ENCODE measurements around the gene POLR2A. TPM values are rescaled to one million over a fixed set of nuclear protein-coding genes. Genes with fewer than 3 reads are reported as not detected.

The POLR2A gene
- total and polyA plus RNA-seq, 8 donors: 8.1 to 750 (median 57.2) TPM

GRCh38 chr17:7448461-7448860, 35.7 kb upstream of the POLR2A start:
- H3K36me3 ChIP-seq: no peaks in the 10 kb centered on the region
- H3K27me3 ChIP-seq: peaks cover 0 to 57% (median 28%) of the 10 kb centered on the region in 3 donors
- intact Hi-C loops (cut with DNase I; ENCODE audit: low total_unique reads): no loop called here
- WGBS, 5 donors: 84 to 94% (median 88%) methylated on average over 7 of the region's 7 CpGs
- no peak overlapping the region for H3K27ac ChIP-seq
- no peak for TF ChIP-seq CTCF (IDR thresholded peaks at IDR 0.05)
- TF ChIP-seq EP300 (IDR thresholded peaks at IDR 0.05): no peak
- TF ChIP-seq POLR2AphosphoS5 (IDR thresholded peaks at IDR 0.05): no peak
- no peak for TF ChIP-seq POLR2A (IDR thresholded peaks at IDR 0.05)
- no peak overlapping the region for H3K4me3 ChIP-seq
- no peaks in the 10 kb centered on the region for H3K9me3 ChIP-seq
- peaks cover 12 to 21% (median 19%) of the 10 kb centered on the region in 4 donors for H3K4me1 ChIP-seq
- DNase-seq: no peak

GRCh38 chr17:7459961-7460545, 24.1 kb upstream of the POLR2A start:
- H3K4me3 ChIP-seq: no peak overlapping the region
- peaks cover 0 to 18% (median 8%) of the 10 kb centered on the region in 4 donors for H3K4me1 ChIP-seq
- 70 to 79% (median 74%) methylated on average over 3 of the region's 3 CpGs for WGBS, 5 donors
- no peaks in the 10 kb centered on the region for H3K27me3 ChIP-seq
- H3K36me3 ChIP-seq: peaks cover 20 to 39% (median 33%) of the 10 kb centered on the region in 4 donors
- H3K9me3 ChIP-seq: no peaks in the 10 kb centered on the region
- no peak for DNase-seq
- H3K27ac ChIP-seq: no peak overlapping the region
- TF ChIP-seq POLR2A (IDR thresholded peaks at IDR 0.05): no peak
- no peak for TF ChIP-seq POLR2AphosphoS5 (IDR thresholded peaks at IDR 0.05)
- no peak for TF ChIP-seq EP300 (IDR thresholded peaks at IDR 0.05)
- no peak for TF ChIP-seq CTCF (IDR thresholded peaks at IDR 0.05)
- intact Hi-C loops (cut with DNase I; ENCODE audit: low total_unique reads): no loop called here

- H3K27ac ChIP-seq: no peak overlapping the region
- WGBS, 5 donors: 91 to 96% (median 94%) methylated on average over 7 of the region's 7 CpGs
Measured at GRCh38 chr17:7460850-7461660, 23.1 kb upstream of the POLR2A start.

More at GRCh38 chr17:7460850-7461660, 23.1 kb upstream of the POLR2A start:
- TF ChIP-seq EP300 (IDR thresholded peaks at IDR 0.05) (no peak), CTCF (IDR thresholded peaks at IDR 0.05) (no peak), POLR2AphosphoS5 (IDR thresholded peaks at IDR 0.05) (no peak), POLR2A (IDR thresholded peaks at IDR 0.05) (no peak)
- intact Hi-C loops (cut with DNase I; ENCODE audit: low total_unique reads): no loop called here
- Histone ChIP-seq H3K27me3 (no peaks in the 10 kb centered on the region), H3K4me1 (peaks cover 0 to 21% (median 12%) of the 10 kb centered on the region in 4 donors), H3K4me3 (no peak overlapping the region), H3K9me3 (no peaks in the 10 kb centered on the region), H3K36me3 (peaks cover 20 to 49% (median 43%) of the 10 kb centered on the region in 4 donors)
- no peak for DNase-seq

Data from stomach (tissue), 9 donors.